ENCODE results near the gene SEM1. TPM values are rescaled to one million over a fixed set of nuclear protein-coding genes. Genes with fewer than 3 reads are reported as not detected.
"Not testable (repeated sequence)": the region's sequence is repeated elsewhere in the genome, so short reads cannot be mapped to it uniquely, and the experiment has no call there.

SEM1 gene
- total RNA-seq, 1 donor from 2014 or later = 73.5 TPM

GRCh38 chr7:96648784-96649183, 60.9 kb downstream of the SEM1 start:
- DNase-seq (ENCODE audit: low spot score in 2 of 2, unreplicated experiment in 2 of 2) = no peak
- Mint-ChIP-seq H3K27ac (no peak overlapping the region), H3K4me1 (peaks cover 1% of the 10 kb centered on the region), H3K9me3 (peaks cover 17% of the 10 kb centered on the region), H3K4me3 (no peak overlapping the region), H3K36me3 (peaks cover 10% of the 10 kb centered on the region), H3K27me3 (ENCODE audit: low read depth) (no peaks in the 10 kb centered on the region)
- no peak for TF ChIP-seq CTCF (IDR thresholded peaks at IDR 0.05; ENCODE audit: unreplicated experiment)

GRCh38 chr7:96647733-96648132, 61.9 kb downstream of the SEM1 start:
- Mint-ChIP-seq H3K4me1 (peaks cover 1% of the 10 kb centered on the region), H3K4me3 (no peak overlapping the region), H3K36me3 (peaks cover 4% of the 10 kb centered on the region), H3K27me3 (ENCODE audit: low read depth) (no peaks in the 10 kb centered on the region), H3K27ac (no peak overlapping the region), H3K9me3 (peaks cover 10% of the 10 kb centered on the region)
- TF ChIP-seq CTCF (IDR thresholded peaks at IDR 0.05; ENCODE audit: unreplicated experiment) = no peak
- DNase-seq (ENCODE audit: low spot score in 2 of 2, unreplicated experiment in 2 of 2) = no peak

GRCh38 chr7:96645084-96645483, 64.6 kb downstream of the SEM1 start:
- Mint-ChIP-seq H3K36me3 (peaks cover 5% of the 10 kb centered on the region), H3K4me1 (peaks cover 1% of the 10 kb centered on the region), H3K4me3 (no peak overlapping the region), H3K27ac (no peak overlapping the region), H3K27me3 (ENCODE audit: low read depth) (no peaks in the 10 kb centered on the region), H3K9me3 (peaks cover 6% of the 10 kb centered on the region)
- no peak for TF ChIP-seq CTCF (IDR thresholded peaks at IDR 0.05; ENCODE audit: unreplicated experiment)
- DNase-seq (ENCODE audit: low spot score in 2 of 2, unreplicated experiment in 2 of 2) = no peak

GRCh38 chr7:96643436-96643835, 66.2 kb downstream of the SEM1 start:
- not testable (repeated sequence) for H3K27ac Mint-ChIP-seq; H3K4me3 Mint-ChIP-seq; H3K27me3 Mint-ChIP-seq (ENCODE audit: low read depth); H3K4me1 Mint-ChIP-seq; DNase-seq (ENCODE audit: low spot score in 2 of 2, unreplicated experiment in 2 of 2); H3K36me3 Mint-ChIP-seq
- peaks cover 11% of the 10 kb centered on the region for H3K9me3 Mint-ChIP-seq

- H3K4me1 Mint-ChIP-seq = peaks cover 37% of the 10 kb centered on the region
- peaks cover 1% of the 10 kb centered on the region for H3K27me3 Mint-ChIP-seq (ENCODE audit: low read depth)
- no peak for TF ChIP-seq CTCF (IDR thresholded peaks at IDR 0.05; ENCODE audit: unreplicated experiment)
Observed at GRCh38 chr7:96640054-96640453, 69.6 kb downstream of the SEM1 start.

More at GRCh38 chr7:96640054-96640453, 69.6 kb downstream of the SEM1 start:
- DNase-seq (ENCODE audit: low spot score in 2 of 2, unreplicated experiment in 2 of 2) = no peak
- Mint-ChIP-seq H3K9me3 (peaks cover 13% of the 10 kb centered on the region), H3K27ac (no peak overlapping the region), H3K36me3 (peaks cover 8% of the 10 kb centered on the region), H3K4me3 (no peak overlapping the region)
